Loucy (cell line): ENCODE measurements around the gene FAM20C.

Source experiments
- H2AFZ ChIP-seq: fragments of 200-600 bp; sonication (generic); 2 replicates; pipeline ENCODE4 v1.6.0; 2016; ENCODE audit warnings: antibody characterized with exemption, mild to moderate bottlenecking, low read length, moderate library complexity
- H3F3A ChIP-seq: fragments of 200-600 bp; 2 replicates; pipeline ENCODE4 v1.6.0; 2016; ENCODE audit warnings: antibody characterized with exemption, low read depth, mild to moderate bottlenecking
- H3K27me3 ChIP-seq: fragments of 200-600 bp; sonication (generic); 2 replicates; pipeline ENCODE4 v1.6.1; 2014; ENCODE audit warnings: low read length, mild to moderate bottlenecking; ENCODE audit not compliant: insufficient read depth, poor library complexity, severe bottlenecking
- H3K36me3 ChIP-seq: fragments of 200-600 bp; sonication (generic); 2 replicates; pipeline ENCODE4 v1.6.1; 2016; ENCODE audit warnings: low read length; ENCODE audit not compliant: insufficient read depth
- H3K4me1 ChIP-seq: fragments of 200-600 bp; sonication (generic); 2 replicates; pipeline ENCODE4 v1.5.1; 2014; ENCODE audit warnings: low read length, mild to moderate bottlenecking; ENCODE audit not compliant: insufficient read depth, poor library complexity, severe bottlenecking
- H3K4me2 ChIP-seq: fragments of 200-600 bp; sonication (generic); 2 replicates; pipeline ENCODE4 v1.6.0; 2014; ENCODE audit warnings: antibody characterized with exemption, low read length, low read depth, mild to moderate bottlenecking; ENCODE audit not compliant: poor library complexity, severe bottlenecking
- H3K4me3 ChIP-seq: fragments of 200-600 bp; sonication (generic); 2 replicates; pipeline ENCODE4 v1.5.1; 2014; ENCODE audit warnings: low read length, mild to moderate bottlenecking, mixed read lengths; ENCODE audit not compliant: poor library complexity, severe bottlenecking
- H3K79me2 ChIP-seq: fragments of 200-600 bp; sonication (generic); 2 replicates; pipeline ENCODE4 v1.6.1; 2014; ENCODE audit warnings: low read length; ENCODE audit not compliant: insufficient read depth
- H3K9ac ChIP-seq: fragments of 200-600 bp; sonication (generic); 2 replicates; pipeline ENCODE4 v1.6.0; 2014; ENCODE audit warnings: mild to moderate bottlenecking, low read depth, low read length, moderate library complexity; ENCODE audit not compliant: poor library complexity, severe bottlenecking
- H3K9me2 ChIP-seq: fragments of 200-600 bp; sonication (generic); replicated peaks from 2 replicates; pipeline ENCODE4 v1.6.1; 2016; ENCODE audit warnings: low read depth, low read length, mixed read lengths
- H3K9me3 ChIP-seq: fragments of 200-600 bp; sonication (generic); 2 replicates; pipeline ENCODE4 v1.6.1; 2014; ENCODE audit warnings: mild to moderate bottlenecking, antibody characterized with exemption, low read length, low read depth; ENCODE audit not compliant: insufficient read depth
- H4K20me1 ChIP-seq: fragments of 200-600 bp; sonication (generic); 2 replicates; pipeline ENCODE4 v1.6.0; 2014; ENCODE audit warnings: antibody characterized with exemption, low read length, mild to moderate bottlenecking; ENCODE audit not compliant: insufficient read depth, poor library complexity, severe bottlenecking
- EZH2phosphoT487 ChIP-seq: fragments of 200-600 bp; IDR thresholded peaks from 2 replicates; pipeline ENCODE4 v1.6.1; 2018; ENCODE audit warnings: antibody characterized with exemption, mild to moderate bottlenecking, moderate library complexity, borderline replicate concordance
- TF ChIP-seq, protein P1 (sequence below): fragments of 200-600 bp; sonication (generic); conservative IDR thresholded peaks from 2 replicates; pipeline ENCODE4 v1.5.1; 2014; ENCODE audit warnings: mild to moderate bottlenecking, antibody characterized with exemption, low read length

The FAM20C gene

DNA sequence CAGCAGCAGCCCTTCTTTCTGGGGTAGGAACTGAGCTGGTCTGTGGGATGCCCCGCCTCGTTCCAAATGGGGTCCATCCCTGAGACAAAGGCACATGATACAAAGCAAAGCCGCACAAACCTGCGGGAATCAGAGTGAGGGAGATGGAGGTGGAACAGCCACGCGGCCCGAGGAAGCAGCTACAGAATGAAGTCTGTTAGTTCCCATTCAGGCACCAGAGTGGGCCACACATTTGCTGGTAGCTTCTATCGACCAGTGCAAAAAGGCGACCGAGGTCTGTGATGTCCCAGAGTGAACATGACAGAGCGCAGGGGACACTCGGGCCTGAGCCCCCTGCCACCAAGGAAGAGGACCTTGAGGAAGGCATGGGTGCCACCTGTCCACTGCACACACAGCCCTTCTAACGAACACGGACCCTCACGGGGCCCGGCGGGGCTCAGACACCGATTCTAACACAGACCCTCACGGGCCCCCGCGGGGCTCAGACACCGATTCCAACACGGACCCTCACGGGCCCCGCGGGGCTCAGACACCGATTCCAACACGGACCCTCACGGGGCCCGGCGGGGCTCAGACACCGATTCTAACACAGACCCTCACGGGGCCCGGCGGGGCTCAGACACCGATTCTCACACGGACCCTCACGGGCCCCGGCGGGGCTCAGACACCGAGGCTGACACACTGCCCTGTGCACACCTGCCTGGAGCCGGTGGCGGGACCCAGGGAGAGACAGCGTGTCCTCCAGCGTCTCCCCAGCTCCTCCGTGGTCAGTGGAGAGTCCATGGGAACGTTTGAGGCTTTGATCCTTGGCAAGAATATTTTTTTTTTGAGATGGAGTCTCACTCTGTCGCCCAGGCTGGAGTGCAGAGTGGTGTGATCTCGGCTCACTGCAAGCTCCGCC is 32.8 kb upstream of the FAM20C start:
- no peaks in the 10 kb centered on the region for H3K36me3 ChIP-seq

DNA sequence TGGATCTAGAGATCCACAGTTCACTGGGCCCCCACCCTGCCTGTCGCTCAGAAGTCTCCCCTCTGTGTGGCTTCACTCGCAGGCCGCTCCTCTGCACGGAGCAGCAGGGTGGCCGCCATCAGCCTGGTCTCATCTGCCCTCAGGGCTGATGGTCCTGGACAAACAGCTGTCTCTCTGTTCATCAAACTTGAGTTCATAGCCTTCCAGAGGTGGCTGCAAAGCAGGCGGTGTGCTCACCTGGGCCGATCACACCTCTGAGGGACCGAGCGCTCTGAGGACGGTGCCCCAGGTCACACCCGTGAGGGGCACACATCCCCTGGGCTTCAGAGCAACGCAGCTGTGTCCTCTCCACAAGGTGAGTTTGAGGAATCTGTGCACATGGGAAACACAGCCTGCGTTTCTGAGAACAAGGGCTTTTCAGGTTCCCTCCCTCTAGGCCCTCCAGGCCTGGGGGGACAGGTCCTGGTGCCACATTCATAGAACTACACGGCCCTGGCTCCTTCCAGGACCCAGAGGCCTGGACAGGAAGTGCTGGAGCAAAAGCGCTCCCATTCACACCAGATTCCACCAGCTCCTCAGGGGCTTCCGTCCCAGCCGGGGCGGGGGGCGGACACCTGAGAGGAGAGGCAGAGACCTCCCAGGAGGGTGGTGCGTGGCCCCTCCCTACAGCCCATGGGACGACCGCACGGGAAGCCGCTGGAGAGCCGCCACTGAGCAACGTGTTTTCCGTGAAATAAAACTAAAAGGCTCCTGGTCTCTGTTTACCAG is 31.2 kb upstream of the FAM20C start:
- no peaks in the 10 kb centered on the region for H3K4me1 ChIP-seq
- H3K9me2 ChIP-seq, result no peaks in the 10 kb centered on the region
- H3F3A ChIP-seq, result no peaks in the 10 kb centered on the region
- H3K4me3 ChIP-seq, result no peak overlapping the region
- H3K9me3 ChIP-seq, result no peaks in the 10 kb centered on the region; the same call in 1 of the 2 replicates
- no peaks in the 10 kb centered on the region for H3K27me3 ChIP-seq
- no peak overlapping the region for H3K9ac ChIP-seq
- no peaks in the 10 kb centered on the region for H3K36me3 ChIP-seq
- no peaks in the 10 kb centered on the region for H3K79me2 ChIP-seq
- H4K20me1 ChIP-seq, result no peaks in the 10 kb centered on the region
- H2AFZ ChIP-seq, result no peak overlapping the region
- TF ChIP-seq, protein P1, sequence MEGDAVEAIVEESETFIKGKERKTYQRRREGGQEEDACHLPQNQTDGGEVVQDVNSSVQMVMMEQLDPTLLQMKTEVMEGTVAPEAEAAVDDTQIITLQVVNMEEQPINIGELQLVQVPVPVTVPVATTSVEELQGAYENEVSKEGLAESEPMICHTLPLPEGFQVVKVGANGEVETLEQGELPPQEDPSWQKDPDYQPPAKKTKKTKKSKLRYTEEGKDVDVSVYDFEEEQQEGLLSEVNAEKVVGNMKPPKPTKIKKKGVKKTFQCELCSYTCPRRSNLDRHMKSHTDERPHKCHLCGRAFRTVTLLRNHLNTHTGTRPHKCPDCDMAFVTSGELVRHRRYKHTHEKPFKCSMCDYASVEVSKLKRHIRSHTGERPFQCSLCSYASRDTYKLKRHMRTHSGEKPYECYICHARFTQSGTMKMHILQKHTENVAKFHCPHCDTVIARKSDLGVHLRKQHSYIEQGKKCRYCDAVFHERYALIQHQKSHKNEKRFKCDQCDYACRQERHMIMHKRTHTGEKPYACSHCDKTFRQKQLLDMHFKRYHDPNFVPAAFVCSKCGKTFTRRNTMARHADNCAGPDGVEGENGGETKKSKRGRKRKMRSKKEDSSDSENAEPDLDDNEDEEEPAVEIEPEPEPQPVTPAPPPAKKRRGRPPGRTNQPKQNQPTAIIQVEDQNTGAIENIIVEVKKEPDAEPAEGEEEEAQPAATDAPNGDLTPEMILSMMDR, result no peak
- no peak for TF ChIP-seq EZH2phosphoT487
- no peak overlapping the region for H3K4me2 ChIP-seq

More for the DNA sequence above, 32.8 kb upstream of the FAM20C start:
- H3K9me3 ChIP-seq, result no peaks in the 10 kb centered on the region; the same call in 1 of the 2 replicates
- no peaks in the 10 kb centered on the region for H3K79me2 ChIP-seq
- H3K4me2 ChIP-seq, result no peak overlapping the region
- H3K4me3 ChIP-seq, result no peak overlapping the region
- no peaks in the 10 kb centered on the region for H3K27me3 ChIP-seq
- no peak overlapping the region for H3K9ac ChIP-seq
- H3K9me2 ChIP-seq, result no peaks in the 10 kb centered on the region
- H2AFZ ChIP-seq, result no peak overlapping the region
- TF ChIP-seq, protein P1, result no peak
- no peak for TF ChIP-seq EZH2phosphoT487
- H4K20me1 ChIP-seq, result no peaks in the 10 kb centered on the region
- H3F3A ChIP-seq, result no peaks in the 10 kb centered on the region
- no peaks in the 10 kb centered on the region for H3K4me1 ChIP-seq

DNA sequence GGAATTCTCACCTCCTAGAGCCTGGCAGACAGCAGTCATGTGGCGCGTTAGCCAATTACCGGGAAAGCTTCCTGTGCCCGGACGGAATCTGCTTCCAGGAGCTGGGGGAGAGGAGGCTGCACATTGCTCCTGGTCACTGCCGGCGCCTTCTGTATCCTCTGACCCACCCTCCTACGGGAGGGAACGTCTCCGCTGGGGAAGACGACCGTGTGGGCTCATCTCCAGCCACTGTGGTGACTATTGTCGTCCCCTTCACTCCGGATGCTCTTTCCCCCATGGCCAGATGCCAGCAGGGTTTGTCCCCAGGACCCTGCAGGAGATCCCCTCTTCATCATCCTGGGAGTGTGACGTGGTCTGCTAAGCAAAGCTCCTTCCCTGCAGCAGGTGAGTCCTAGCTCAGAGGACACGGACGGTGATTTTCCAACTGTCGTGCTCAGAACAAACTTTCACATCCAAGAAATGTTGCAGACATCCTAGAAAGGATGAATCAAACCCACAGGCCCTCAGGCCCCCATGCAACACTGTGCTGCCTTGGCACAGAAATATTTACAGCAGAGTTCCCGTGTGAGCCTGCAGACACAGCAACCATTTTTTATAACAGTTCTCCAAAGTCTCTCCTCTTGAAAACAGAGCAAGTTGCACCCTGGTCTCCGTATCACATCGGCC is 29.6 kb upstream of the FAM20C start:
- Histone ChIP-seq H3K4me1 (no peaks in the 10 kb centered on the region), H3K4me2 (no peak overlapping the region), H3K79me2 (no peaks in the 10 kb centered on the region), H3K27me3 (no peaks in the 10 kb centered on the region), H3F3A (no peaks in the 10 kb centered on the region), H3K9me2 (no peaks in the 10 kb centered on the region), H3K36me3 (no peaks in the 10 kb centered on the region), H3K9me3 (peaks cover 2% of the 10 kb centered on the region; the same call in 1 of the 2 replicates), H2AFZ (no peak overlapping the region), H4K20me1 (no peaks in the 10 kb centered on the region), H3K9ac (no peak overlapping the region), H3K4me3 (no peak overlapping the region)
- no peak for TF ChIP-seq EZH2phosphoT487
